ENCODE results near the gene COL23A1. TPM values are rescaled to one million over a fixed set of nuclear protein-coding genes. Genes with fewer than 3 reads are reported as not detected.

Gene COL23A1
- total RNA-seq, 4 donors from 2014 or later = 0.93 to 4.6 (median 2.4) TPM

DNA sequence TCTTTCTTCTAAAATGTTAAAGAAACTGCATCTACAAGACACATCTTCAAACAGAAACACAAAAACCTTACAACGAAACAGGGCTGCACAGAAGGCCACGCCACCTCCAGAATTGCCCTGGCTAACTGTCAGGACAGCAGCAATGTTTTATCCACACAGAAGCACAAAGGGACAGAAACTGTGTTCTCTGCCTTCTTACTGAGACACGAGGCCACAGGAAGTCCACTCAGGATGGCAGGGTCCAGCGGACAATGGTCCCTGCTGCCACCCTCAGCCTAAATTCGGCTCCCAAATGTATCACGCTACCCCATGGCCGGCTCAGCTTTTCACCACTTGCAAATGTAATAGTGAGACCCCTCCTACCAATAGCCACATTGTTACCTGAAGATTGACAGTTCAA lies 197.8 kb downstream of the COL23A1 start:
- no peak for ATAC-seq
- H3K4me3 ChIP-seq = no peak overlapping the region
- peaks cover 25% of the 10 kb centered on the region for H3K27me3 ChIP-seq
- peaks cover 0 to 13% (median 0%) of the 10 kb centered on the region in 3 donors for H3K4me1 ChIP-seq
- H3K36me3 ChIP-seq = no peaks in the 10 kb centered on the region
- no peaks in the 10 kb centered on the region for H3K9me3 ChIP-seq
- WGBS, 2 donors (ENCODE audit: low coverage in 1 of 2) = 88 to 91% methylated on average over 5 to 6 of the region's 7 CpGs
- no peak overlapping the region for H3K27ac ChIP-seq
- TF ChIP-seq POLR2AphosphoS5 (IDR thresholded peaks at IDR 0.05) (no peak), EP300 (IDR thresholded peaks at IDR 0.05) (no peak), POLR2A (IDR thresholded peaks at IDR 0.05) (no peak)
- TF ChIP-seq, protein P1, sequence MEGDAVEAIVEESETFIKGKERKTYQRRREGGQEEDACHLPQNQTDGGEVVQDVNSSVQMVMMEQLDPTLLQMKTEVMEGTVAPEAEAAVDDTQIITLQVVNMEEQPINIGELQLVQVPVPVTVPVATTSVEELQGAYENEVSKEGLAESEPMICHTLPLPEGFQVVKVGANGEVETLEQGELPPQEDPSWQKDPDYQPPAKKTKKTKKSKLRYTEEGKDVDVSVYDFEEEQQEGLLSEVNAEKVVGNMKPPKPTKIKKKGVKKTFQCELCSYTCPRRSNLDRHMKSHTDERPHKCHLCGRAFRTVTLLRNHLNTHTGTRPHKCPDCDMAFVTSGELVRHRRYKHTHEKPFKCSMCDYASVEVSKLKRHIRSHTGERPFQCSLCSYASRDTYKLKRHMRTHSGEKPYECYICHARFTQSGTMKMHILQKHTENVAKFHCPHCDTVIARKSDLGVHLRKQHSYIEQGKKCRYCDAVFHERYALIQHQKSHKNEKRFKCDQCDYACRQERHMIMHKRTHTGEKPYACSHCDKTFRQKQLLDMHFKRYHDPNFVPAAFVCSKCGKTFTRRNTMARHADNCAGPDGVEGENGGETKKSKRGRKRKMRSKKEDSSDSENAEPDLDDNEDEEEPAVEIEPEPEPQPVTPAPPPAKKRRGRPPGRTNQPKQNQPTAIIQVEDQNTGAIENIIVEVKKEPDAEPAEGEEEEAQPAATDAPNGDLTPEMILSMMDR (IDR thresholded peaks at IDR 0.05) = no peak

DNA sequence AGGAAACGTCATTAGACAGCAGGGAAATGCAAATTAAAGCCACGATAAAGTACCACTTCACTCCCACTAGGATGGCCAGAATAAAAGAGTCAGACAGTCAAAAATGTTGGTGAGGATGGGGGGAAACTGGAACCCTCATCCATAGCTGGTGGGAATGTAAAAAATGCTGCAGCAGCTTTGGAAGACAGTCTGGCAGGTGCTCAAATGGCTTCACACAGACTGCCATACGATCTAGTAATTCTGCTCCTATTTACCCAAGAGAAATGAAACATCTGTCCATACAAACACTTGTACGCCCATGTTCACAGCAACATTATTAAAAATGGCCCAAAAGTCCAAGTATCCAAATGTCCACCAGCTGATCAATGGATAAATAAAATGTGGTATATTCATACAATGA lies 198.7 kb downstream of the COL23A1 start:
- 50 to 58% methylated on average over 3 to 4 of the region's 4 CpGs for WGBS, 2 donors (ENCODE audit: low coverage in 1 of 2)
- no peak for TF ChIP-seq POLR2AphosphoS5 (IDR thresholded peaks at IDR 0.05)
- no peak for TF ChIP-seq EP300 (IDR thresholded peaks at IDR 0.05)
- TF ChIP-seq POLR2A (IDR thresholded peaks at IDR 0.05) = no peak
- TF ChIP-seq, protein P1 (IDR thresholded peaks at IDR 0.05) = no peak
- peaks cover 26% of the 10 kb centered on the region for H3K27me3 ChIP-seq
- no peak overlapping the region for H3K4me3 ChIP-seq
- ATAC-seq = no peak
- H3K9me3 ChIP-seq = no peaks in the 10 kb centered on the region
- H3K36me3 ChIP-seq = no peaks in the 10 kb centered on the region
- H3K4me1 ChIP-seq = peaks cover 0 to 9% (median 0%) of the 10 kb centered on the region in 3 donors
- H3K27ac ChIP-seq = no peak overlapping the region

DNA sequence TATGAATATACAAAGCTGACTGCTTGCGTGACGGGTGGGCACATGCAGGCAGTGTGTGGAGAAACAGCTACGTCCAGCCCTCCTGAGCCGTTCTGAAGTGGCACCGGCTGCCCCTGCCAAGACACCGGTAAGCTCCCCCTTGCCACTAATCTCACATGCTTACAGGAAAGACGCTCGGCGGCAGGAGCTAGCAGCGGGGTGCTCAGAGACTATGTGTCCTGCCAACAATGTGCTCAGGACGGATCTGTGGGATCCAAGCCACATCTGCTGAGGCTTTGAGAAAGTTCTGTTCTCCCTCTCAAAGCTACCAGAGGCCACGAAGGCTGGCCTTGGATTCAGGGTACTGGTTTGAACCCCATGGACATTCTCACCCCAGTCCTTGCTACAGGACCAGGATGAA lies 200.4 kb downstream of the COL23A1 start:
- H3K9me3 ChIP-seq = no peaks in the 10 kb centered on the region
- ATAC-seq = peak; percentile 26
- peaks cover 31% of the 10 kb centered on the region for H3K27me3 ChIP-seq
- no peak overlapping the region for H3K27ac ChIP-seq
- peaks cover 0 to 9% (median 0%) of the 10 kb centered on the region in 3 donors for H3K4me1 ChIP-seq
- no peaks in the 10 kb centered on the region for H3K36me3 ChIP-seq
- no peak overlapping the region for H3K4me3 ChIP-seq
- no CpG with 5 or more reads among the region's 12 CpGs for WGBS, 2 donors (ENCODE audit: low coverage in 1 of 2)
- no peak for TF ChIP-seq EP300 (IDR thresholded peaks at IDR 0.05)
- TF ChIP-seq POLR2A (IDR thresholded peaks at IDR 0.05) = no peak
- no peak for TF ChIP-seq POLR2AphosphoS5 (IDR thresholded peaks at IDR 0.05)
- TF ChIP-seq, protein P1 (IDR thresholded peaks at IDR 0.05) = no peak

DNA sequence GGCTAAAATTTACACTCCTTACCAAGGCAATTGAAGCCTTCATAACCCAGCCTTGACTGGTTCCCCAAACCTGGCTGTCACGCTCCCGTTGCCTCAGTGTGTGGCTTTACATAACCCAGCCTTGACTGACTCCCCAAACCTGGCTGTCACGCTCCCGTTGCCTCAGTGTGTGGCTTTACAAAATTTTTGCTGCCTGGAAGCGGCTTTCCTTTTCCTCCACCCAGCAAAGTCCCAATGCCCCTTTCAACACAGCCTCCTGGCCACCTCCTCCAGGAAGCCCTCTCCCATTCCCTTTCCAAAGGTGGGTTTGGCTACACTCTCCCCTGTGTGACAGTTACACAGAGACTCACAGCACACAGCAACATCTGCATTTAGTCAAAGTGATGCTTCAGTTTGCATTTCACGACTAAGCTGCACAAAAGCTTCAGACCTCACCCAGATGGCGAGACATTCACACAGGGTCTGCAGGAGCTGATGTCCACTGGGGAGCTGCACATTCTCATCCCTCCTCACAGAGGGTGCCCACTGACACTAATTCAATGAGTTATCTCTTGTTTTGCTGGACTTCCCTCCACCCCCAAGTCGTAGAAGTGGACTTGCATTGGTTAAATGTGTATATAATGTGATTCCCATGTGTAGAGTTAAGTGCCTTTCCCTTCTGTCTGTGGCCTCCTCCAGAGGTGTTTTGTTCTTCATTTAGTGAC lies 201.0 kb downstream of the COL23A1 start:
- no peak for ATAC-seq

More for the DNA sequence above, 201.0 kb downstream of the COL23A1 start:
- Histone ChIP-seq H3K36me3 (no peaks in the 10 kb centered on the region), H3K27ac (no peak overlapping the region), H3K9me3 (no peaks in the 10 kb centered on the region), H3K4me1 (peaks cover 0 to 15% (median 0%) of the 10 kb centered on the region in 3 donors), H3K27me3 (peaks cover 32% of the 10 kb centered on the region), H3K4me3 (no peak overlapping the region)
- TF ChIP-seq, protein P1 (IDR thresholded peaks at IDR 0.05) = no peak
- TF ChIP-seq POLR2AphosphoS5 (IDR thresholded peaks at IDR 0.05) = no peak
- TF ChIP-seq POLR2A (IDR thresholded peaks at IDR 0.05) = no peak
- TF ChIP-seq EP300 (IDR thresholded peaks at IDR 0.05) = no peak
- WGBS, 2 donors (ENCODE audit: low coverage in 1 of 2) = 79 to 91% methylated on average over 4 to 6 of the region's 8 CpGs

Measured in gastroesophageal sphincter (tissue), 4 donors.